NCI-H2171 (cell line): ENCODE results near the gene RMDN3.

Experiments used
- DNase-seq: peaks from one replicate; lab custom pipeline; 2025; lab: John Stamatoyannopoulos, UW

Gene RMDN3

GRCh38 chr15:40754883-40755811 is at the start of gene RMDN3:
TSS of gene RMDN3 (minus strand) at chr15:40755254. CDS start at chr15:40754783, 471 bp downstream.
- DNase-seq, result peak; percentile 95

- no peak for DNase-seq
Observed at GRCh38 chr15:40803688-40804087, 48.6 kb upstream of the RMDN3 start.

- no peak for DNase-seq
Observed at GRCh38 chr15:40803076-40803475, 48.0 kb upstream of the RMDN3 start.

DNA sequence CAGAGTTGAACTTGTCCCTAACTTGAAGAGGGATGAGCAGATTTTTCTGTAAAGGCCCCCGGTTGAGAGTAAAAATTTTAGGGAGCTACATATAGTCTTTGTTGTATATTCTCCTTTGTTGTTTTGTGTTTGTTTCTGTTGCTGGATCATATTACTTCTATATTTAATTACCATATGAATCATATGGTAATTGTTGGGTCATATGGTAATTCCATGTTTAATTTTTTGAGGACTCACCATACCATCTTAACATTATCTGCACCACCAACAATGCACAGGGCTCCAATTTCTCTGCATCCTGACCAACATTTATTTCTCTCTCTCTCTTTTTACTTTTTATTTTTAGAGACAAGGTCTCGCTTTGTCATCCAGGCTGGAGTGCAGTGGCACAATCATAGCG is 44.5 kb upstream of the RMDN3 start:
- DNase-seq, result no peak

DNA sequence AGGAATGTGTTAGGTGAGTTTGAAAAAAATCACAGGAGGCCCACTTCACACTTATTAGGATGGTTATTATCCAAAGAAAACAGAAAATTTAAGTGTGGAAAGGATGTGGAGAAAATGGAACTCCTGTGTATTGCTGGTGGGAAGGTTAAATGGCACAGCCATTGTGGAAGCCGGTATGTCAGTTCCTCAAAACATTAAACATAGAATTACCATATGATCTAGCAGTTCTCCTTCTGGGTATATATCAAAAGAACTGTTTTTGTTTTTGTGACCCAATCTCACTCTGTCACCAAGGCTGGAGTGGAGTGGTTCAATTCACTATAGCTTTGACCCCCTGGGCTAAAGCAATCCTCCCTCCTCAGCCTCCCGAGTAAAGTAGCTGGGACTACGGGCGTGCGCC is 41.5 kb upstream of the RMDN3 start:
- DNase-seq, result no peak

DNA sequence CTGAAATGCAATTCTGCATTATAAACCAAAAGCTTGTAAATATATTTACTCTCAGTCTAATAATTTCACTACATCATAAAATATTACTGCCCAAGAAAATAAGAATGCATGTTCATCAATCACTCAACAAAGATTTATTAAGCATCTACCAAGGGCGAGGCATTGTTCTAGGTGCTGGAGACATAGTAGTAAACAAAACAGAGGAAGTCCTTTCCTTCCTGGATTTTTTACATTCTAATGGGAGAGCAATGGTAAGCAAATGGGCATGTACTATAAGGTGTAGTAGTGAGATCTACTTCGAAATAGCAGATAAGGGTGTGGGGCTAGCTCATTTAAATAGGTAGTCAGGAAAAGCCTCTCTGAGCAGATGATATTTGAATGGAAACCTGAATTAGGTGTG is 41.0 kb upstream of the RMDN3 start:
- no peak for DNase-seq

DNA sequence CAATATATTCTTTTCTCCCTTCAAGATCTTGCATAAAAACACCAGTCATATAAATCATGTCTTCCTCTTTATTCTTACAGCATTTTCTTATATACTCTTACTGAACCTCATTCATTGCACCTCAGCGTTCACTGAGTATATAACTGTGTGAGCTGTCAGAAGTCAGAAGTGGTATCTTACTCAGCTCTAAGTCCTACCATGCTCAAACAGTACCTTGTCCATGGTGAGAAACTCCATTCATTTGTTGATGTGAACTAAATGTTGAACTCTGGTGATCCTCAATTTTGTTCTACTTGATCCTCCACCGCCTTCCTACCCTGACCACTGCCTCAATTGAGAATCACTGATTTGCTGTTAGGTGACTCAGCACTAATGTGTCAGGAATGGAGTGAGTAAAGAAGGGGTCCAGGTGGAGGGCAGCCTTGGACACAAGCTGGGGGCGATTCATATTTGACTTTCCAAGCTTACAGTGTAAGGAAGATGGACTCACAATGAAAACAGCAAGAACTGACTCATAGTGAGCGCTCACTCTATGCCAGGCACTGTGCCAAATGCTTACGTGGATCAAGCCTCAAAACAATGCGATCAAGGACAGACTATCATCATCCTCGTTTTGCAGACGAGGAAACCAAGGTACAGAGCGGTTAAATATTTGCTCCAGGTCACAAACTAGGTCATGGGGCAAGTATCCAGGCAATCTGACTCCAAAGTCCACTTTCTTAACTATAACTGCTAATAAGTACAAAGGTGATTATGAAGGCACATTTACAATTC is 38.3 kb upstream of the RMDN3 start:
- DNase-seq, result no peak

- DNase-seq, result no peak
Observed at GRCh38 chr15:40792394-40792793, 37.3 kb upstream of the RMDN3 start.

DNA sequence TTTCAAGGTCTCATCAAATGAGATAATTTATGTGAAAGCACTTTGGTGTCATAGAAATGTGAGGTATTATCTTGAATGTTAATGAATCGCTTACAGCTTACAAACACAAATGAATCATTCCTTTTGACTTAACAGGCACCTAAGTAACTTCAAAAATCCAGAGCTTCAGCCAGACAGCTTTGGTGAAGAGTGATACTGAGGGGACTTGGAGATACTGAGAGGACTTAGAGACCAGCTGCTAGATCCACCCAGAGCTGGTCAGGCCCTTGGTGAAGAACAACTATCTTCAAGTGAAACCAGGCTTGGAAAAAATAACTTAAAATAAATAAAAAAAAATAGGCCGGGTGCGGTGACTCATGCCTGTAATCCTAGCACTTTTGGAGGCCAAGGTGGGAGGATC is 35.7 kb upstream of the RMDN3 start:
- no peak for DNase-seq

DNA sequence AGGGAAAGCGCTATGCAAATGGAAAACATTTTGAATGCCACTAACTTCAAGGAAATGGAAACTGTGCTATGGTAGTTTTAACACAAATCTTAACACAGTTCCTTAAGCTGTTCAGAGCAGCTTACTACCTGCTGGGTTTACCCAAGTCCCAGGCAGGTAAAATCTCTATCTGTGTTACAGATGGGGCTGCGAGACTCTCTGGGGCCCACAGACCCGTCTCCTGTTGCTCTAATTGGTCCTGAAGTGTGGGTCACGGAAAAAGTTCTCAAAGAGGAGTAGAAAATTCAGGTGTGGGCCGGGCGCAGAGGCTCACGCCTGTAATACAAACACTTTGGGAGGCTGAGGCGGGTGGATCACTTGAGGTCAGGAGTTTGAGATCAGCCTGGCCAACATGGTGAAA is 34.9 kb upstream of the RMDN3 start:
- DNase-seq, result no peak

GRCh38 chr15:40789119-40789518 is 34.1 kb upstream of the RMDN3 start:
- DNase-seq, result no peak

GRCh38 chr15:40787991-40788390 is 32.9 kb upstream of the RMDN3 start:
- no peak for DNase-seq

DNA sequence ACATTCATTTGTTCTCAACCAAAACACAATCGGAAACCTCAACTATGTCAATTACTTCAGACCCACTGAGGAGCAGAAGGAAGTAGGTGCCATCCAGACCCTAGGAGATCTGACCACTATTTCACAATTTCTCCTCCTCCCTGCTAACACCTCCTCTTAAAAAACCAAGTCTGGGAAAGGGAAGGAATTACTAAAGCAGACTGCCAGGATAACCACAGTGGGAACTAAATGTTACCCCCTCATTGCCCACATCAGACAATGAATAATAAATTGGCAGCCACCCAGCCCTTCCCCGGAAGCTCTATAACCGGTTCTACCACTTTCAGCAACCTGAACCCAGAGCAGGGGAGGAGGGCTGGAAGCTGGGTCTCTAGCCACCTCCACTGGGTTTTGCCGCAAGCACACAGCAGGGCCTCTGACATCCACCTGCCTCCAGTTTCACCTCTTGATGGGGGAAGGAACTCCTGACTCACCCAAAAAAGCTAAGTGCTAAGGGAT is 32.3 kb upstream of the RMDN3 start:
- no peak for DNase-seq

DNA sequence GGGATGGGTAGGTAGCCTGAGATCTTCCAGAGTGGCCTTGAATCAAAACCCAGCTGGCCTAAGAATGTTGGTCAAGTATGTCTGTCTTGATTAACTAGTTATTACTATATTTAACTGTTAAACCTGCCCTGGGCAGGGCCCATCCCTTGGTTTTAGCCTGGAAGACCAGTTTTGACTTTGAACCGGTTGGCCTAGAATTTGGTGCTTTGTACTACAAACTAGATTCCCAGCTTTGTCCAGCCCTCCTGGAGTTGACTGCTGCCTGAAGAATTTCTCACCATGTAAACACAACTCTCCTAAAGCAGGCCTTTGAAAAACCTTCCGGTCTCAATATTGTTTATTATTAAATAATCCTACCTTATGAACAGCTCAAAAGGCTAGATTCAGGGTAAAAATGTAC is 30.8 kb upstream of the RMDN3 start:
- no peak for DNase-seq

- DNase-seq, result no peak
Observed at GRCh38 chr15:40785164-40785563, 30.1 kb upstream of the RMDN3 start.

GRCh38 chr15:40782609-40783227 is 27.7 kb upstream of the RMDN3 start:
- peak; percentile 80 for DNase-seq

DNA sequence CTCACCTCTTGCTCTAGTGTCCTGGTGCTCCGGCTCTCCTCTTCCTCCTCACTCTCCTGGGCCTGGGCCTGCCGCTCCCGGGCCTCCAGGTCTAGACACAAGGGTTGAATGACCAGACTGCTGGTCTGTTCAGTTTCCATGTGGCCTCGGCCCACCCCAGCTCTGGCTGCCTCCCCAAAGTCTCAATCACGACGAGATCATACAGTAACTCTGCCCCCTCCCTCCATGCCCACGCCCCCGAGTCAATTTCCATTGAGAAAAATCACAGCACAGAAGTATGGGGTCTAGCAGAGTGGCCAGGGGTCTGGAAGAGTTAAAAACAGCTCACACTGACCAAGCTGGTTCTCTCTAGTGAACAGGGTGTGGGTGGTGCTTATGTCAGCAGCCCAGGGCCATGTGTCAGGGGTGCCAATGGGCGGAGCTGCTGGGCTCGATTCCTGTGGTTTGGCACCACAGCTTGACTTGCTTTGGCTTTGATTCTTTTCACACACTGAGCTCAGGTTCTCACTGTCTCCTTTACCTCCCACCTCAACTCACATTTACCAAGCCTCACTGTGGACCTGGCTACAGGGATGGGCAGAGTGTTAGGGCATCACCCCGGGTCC is 21.6 kb upstream of the RMDN3 start:
- DNase-seq, result no peak

DNA sequence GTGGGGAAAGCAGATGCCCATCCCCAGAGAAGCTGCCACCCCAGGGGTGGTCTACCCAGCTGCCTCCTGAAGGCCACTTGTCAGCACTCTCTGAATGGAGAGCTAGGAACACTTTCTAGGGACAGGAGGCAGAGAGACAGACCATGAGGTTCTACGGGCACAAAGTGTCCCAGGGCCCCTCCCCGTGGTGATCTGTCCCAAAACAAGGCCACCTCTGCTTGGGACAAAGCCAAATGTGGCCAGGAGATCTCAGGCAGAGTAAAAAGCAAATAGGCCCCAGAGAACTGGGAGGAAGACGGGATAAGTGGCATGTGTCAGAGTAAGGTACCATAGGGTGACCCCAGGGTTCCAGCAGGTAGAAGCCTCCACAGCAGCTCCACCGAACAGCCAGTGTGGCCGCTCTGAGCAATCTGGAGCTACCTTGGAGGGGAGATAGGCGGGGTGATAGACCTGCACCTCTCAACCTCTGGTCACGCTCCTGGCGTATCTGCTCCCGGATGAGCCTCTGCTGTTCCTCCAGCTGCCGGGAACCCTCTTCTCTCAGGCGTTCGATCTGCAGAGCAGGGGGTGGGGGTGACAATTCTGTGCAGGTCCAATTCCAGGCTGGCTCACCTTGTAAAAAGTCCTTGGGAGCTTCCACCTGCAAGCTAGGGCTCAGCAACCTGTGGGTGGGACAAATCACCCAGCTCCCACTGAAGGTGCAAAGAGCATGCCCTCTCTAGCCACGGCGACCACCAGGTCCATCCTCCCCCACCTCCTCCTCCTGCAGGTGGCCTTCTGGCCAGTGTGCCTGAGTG is 20.9 kb upstream of the RMDN3 start:
- no peak for DNase-seq

DNA sequence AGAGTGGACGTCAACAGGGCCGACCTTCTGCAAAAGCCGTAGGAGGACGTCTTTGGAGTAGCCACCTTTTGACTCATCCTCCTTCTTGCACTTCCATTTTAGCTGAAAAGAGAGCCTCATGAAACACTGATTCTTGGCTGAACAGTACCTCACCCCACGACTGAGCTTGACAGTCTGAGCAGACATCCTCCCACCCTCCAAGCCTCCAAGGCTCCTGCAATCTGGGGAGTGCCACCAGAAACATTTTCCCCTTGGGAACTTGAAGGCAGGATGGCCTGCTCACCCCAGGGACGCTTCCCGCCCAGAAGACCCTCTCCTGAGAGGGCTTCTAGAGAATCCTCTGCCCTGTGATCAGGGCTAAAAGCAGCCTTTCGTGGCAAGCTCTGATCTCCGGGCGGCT is 20.0 kb upstream of the RMDN3 start:
- no peak for DNase-seq

- DNase-seq, result no peak
Observed at GRCh38 chr15:40773902-40774301, 18.8 kb upstream of the RMDN3 start.

- DNase-seq, result no peak
Observed at GRCh38 chr15:40773496-40773895, 18.4 kb upstream of the RMDN3 start.
